MM.1S (cell line): ENCODE results near the gene RTP5.

ENCODE experiments used
- EZH2 ChIP-seq: fragments of 300-600 bp; sonication (generic); optimal IDR thresholded peaks from 2 replicates; pipeline ENCODE3; 2017; ENCODE audit warnings: low read depth, mild to moderate bottlenecking, antibody characterized with exemption, low read length, mixed read lengths
- EZH2phosphoT487 ChIP-seq: fragments of 300-600 bp; sonication (generic); IDR thresholded peaks from 2 replicates; pipeline ENCODE4 v1.6.1; 2018; ENCODE audit warnings: antibody characterized with exemption, low read length
- TF ChIP-seq, protein P1 (sequence below): fragments of 300-600 bp; sonication (generic); IDR thresholded peaks from 2 replicates; pipeline ENCODE4 v1.5.1; 2016; ENCODE audit warnings: antibody characterized with exemption, low read length, mixed read lengths

- TF ChIP-seq, protein P1, sequence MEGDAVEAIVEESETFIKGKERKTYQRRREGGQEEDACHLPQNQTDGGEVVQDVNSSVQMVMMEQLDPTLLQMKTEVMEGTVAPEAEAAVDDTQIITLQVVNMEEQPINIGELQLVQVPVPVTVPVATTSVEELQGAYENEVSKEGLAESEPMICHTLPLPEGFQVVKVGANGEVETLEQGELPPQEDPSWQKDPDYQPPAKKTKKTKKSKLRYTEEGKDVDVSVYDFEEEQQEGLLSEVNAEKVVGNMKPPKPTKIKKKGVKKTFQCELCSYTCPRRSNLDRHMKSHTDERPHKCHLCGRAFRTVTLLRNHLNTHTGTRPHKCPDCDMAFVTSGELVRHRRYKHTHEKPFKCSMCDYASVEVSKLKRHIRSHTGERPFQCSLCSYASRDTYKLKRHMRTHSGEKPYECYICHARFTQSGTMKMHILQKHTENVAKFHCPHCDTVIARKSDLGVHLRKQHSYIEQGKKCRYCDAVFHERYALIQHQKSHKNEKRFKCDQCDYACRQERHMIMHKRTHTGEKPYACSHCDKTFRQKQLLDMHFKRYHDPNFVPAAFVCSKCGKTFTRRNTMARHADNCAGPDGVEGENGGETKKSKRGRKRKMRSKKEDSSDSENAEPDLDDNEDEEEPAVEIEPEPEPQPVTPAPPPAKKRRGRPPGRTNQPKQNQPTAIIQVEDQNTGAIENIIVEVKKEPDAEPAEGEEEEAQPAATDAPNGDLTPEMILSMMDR: no peak
- TF ChIP-seq EZH2: no peak
- no peak for TF ChIP-seq EZH2phosphoT487
Observed at GRCh38 chr2:241842067-241842415, 27.5 kb upstream of the RTP5 start.
